GM21381 (cell line): ENCODE measurements around the gene SBF1.
A peak's percentile ranks its signal among the peaks of the same experiment; 100 is the strongest.
"Not testable (repeated sequence)": the region's sequence is repeated elsewhere in the genome, so short reads cannot be mapped to it uniquely, and the experiment has no call there.

Experiments
- ATAC-seq: cut with Tn5 transposase; IDR thresholded peaks from one replicate; pipeline ENCODE4 v1.9.1; 2021; ENCODE audit warnings: mild to moderate bottlenecking, moderate library complexity; ENCODE audit not compliant: unreplicated experiment

Gene SBF1

GRCh38 chr22:50474710-50475651 is at the start of gene SBF1:
Gene SBF1, minus strand, starts transcription at chr22:50475035. Its CDS starts 195 bp downstream, at chr22:50474840.
- ATAC-seq = peak; percentile 67

- no peak for ATAC-seq
These were observed 49.2 kb upstream of the SBF1 start for GRCh38 chr22:50523806-50524675.

GRCh38 chr22:50523458-50523805 is 48.6 kb upstream of the SBF1 start:
- ATAC-seq = no peak

- no peak for ATAC-seq
These were observed 48.1 kb upstream of the SBF1 start for GRCh38 chr22:50522806-50523438.

- no peak for ATAC-seq
These were observed 47.5 kb upstream of the SBF1 start for GRCh38 chr22:50522208-50522805.

GRCh38 chr22:50521710-50522109 is 46.9 kb upstream of the SBF1 start:
- ATAC-seq = no peak

- no peak for ATAC-seq
These were observed 46.1 kb upstream of the SBF1 start for GRCh38 chr22:50520826-50521453.

- ATAC-seq = not testable (repeated sequence)
These were observed 45.3 kb upstream of the SBF1 start for GRCh38 chr22:50520184-50520583.

- no peak for ATAC-seq
These were observed 44.3 kb upstream of the SBF1 start for GRCh38 chr22:50519151-50519550.

- ATAC-seq = no peak
These were observed 43.8 kb upstream of the SBF1 start for GRCh38 chr22:50518606-50519005.

GRCh38 chr22:50517495-50518260 is 42.8 kb upstream of the SBF1 start:
- no peak for ATAC-seq

- no peak for ATAC-seq
These were observed 42.1 kb upstream of the SBF1 start for GRCh38 chr22:50516891-50517290.

GRCh38 chr22:50516068-50516467 is 41.2 kb upstream of the SBF1 start:
- ATAC-seq = no peak

- no peak for ATAC-seq
These were observed 38.3 kb upstream of the SBF1 start for GRCh38 chr22:50513175-50513574.

GRCh38 chr22:50508897-50509296 is 34.1 kb upstream of the SBF1 start:
- ATAC-seq = no peak

- peak; percentile 61 for ATAC-seq
These were observed 33.4 kb upstream of the SBF1 start, which contains the start of gene NCAPH2 for GRCh38 chr22:50507991-50508884. Gene NCAPH2, plus strand, starts transcription at chr22:50508224. Its CDS starts 114 bp downstream, at chr22:50508338.

GRCh38 chr22:50507421-50507990 is 32.7 kb upstream of the SBF1 start, which contains the start of gene LMF2:
Gene LMF2, minus strand, starts transcription at chr22:50507702. Its CDS starts 27 bp downstream, at chr22:50507675.
- ATAC-seq = peak; percentile 60
